ENCODE measurements around the gene NAPSA. TPM values are rescaled to one million over a fixed set of nuclear protein-coding genes. Genes with fewer than 3 reads are reported as not detected.
A peak's percentile ranks its signal among the peaks of the same experiment; 100 is the strongest.

The NAPSA gene
- polyA plus RNA-seq, 1 of the 3 experiments (the other 2 are of a cell fraction) = 0.43 TPM

- Histone ChIP-seq H4K20me1 (ENCODE audit: insufficient read depth) (no peaks in the 10 kb centered on the region), H3K79me2 (ENCODE audit: insufficient read depth) (no peaks in the 10 kb centered on the region), H3K9me3 (no peaks in the 10 kb centered on the region), H3K27ac (ENCODE audit: low read depth in 2 of 2, low read length in 1 of 2) (peak overlapping the region in 1 of 2 experiments; percentile 29; a peak in 1 of 4 replicates), H3K9me2 (no peaks in the 10 kb centered on the region), H3K4me2 (peak overlapping the region; percentile 56), H3K27me3 (ENCODE audit: insufficient read depth) (no peaks in the 10 kb centered on the region), H3K4me3 (ENCODE audit: low read depth in 2 of 2, low read length in 1 of 2) (peak overlapping the region; percentile 30 to 52; a peak in 2 of 4 replicates), H3K9ac (no peak overlapping the region), H3K36me3 (replicated peaks in 1 of 2; ENCODE audit: control insufficient read depth in 1 of 2, insufficient read depth in 2 of 2, low read length in 1 of 2) (no peaks in the 10 kb centered on the region), H3K4me1 (ENCODE audit: control insufficient read depth in 1 of 2, insufficient read depth in 2 of 2, low read depth in 1 of 2, low read length in 1 of 2) (peaks cover 0 to 4% of the 10 kb centered on the region in 2 experiments; a peak in 1 of 4 replicates), H2AFZ (ENCODE audit: low read depth) (no peak overlapping the region; the same call in 1 of the 2 replicates), H3F3A (replicated peaks; ENCODE audit: insufficient read depth) (no peaks in the 10 kb centered on the region)
- ChIA-PET CTCF (interaction anchor here (0.6 to 5.1 kb wide), 10 partner anchors 10 to 363 kb away, joined by 3 to 34 read pairs (median 4); no protein-coding TSS in a partner anchor), POLR2A (interaction anchor here (0.8 to 1.7 kb wide), 2 partner anchors 9 to 25 kb away, joined by 3 to 8 read pairs; no protein-coding TSS in a partner anchor)
- DNase-seq = peak; percentile 89
- TF ChIP-seq JUND (IDR thresholded peaks at IDR 0.05) (no peak), NRF1 (IDR thresholded peaks at IDR 0.05; ENCODE audit: low read depth, low read length) (peak; percentile 79)
- 64% methylated on average over 46 of the region's 54 CpGs for WGBS (ENCODE audit: low lambda C conversion rate)
Observed at GRCh38 chr19:50358483-50359327, 6.7 kb downstream of the NAPSA start.

- Histone ChIP-seq H3K36me3 (replicated peaks in 1 of 2; ENCODE audit: control insufficient read depth in 1 of 2, insufficient read depth in 2 of 2, low read length in 1 of 2) (no peaks in the 10 kb centered on the region), H3K9me3 (no peaks in the 10 kb centered on the region), H3K9me2 (no peaks in the 10 kb centered on the region), H3F3A (replicated peaks; ENCODE audit: insufficient read depth) (no peaks in the 10 kb centered on the region), H3K79me2 (ENCODE audit: insufficient read depth) (no peaks in the 10 kb centered on the region), H3K27me3 (ENCODE audit: insufficient read depth) (no peaks in the 10 kb centered on the region), H4K20me1 (ENCODE audit: insufficient read depth) (no peaks in the 10 kb centered on the region), H3K9ac (0 out of 2 replicates have a peak overlapping the region, but pooled peaks have one; percentile 7), H3K4me3 (ENCODE audit: low read depth in 2 of 2, low read length in 1 of 2) (peak overlapping the region; percentile 43 to 52), H2AFZ (ENCODE audit: low read depth) (peak overlapping the region; percentile 86), H3K27ac (ENCODE audit: low read depth in 2 of 2, low read length in 1 of 2) (peak overlapping the region in 1 of 2 experiments; percentile 67; a peak in 2 of 4 replicates), H3K4me2 (peak overlapping the region; percentile 56), H3K4me1 (ENCODE audit: control insufficient read depth in 1 of 2, insufficient read depth in 2 of 2, low read depth in 1 of 2, low read length in 1 of 2) (peaks cover 0 to 4% of the 10 kb centered on the region in 2 experiments; a peak in 1 of 4 replicates)
- CTCF ChIA-PET = interaction anchor here (0.5 to 5.1 kb wide), 36 partner anchors 9 to 564 kb away, joined by 3 to 34 read pairs (median 4); partner anchors contain the start of genes NR1H2, POLD1 and SPIB
- WGBS (ENCODE audit: low lambda C conversion rate) = 29% methylated on average over 44 of the region's 54 CpGs
- POLR2A ChIA-PET = interaction anchor here (0.6 to 1.7 kb wide), 6 partner anchors 9 to 154 kb away, joined by 3 to 8 read pairs (median 3); partner anchors contain the start of gene JOSD2
- DNase-seq = peak; percentile 70
- TF ChIP-seq SMC3 (IDR thresholded peaks at IDR 0.05; ENCODE audit: low read depth, low read length) (peak; percentile 62), FOXJ3 (CRISPR knock-in tag; IDR thresholded peaks at IDR 0.05) (no peak; the same call in 1 of the 2 replicates), JUND (IDR thresholded peaks at IDR 0.05) (no peak), GATA2 (CRISPR knock-in tag; IDR thresholded peaks at IDR 0.05) (no peak), TCF12 (IDR thresholded peaks at IDR 0.05) (no peak), TEAD4 (IDR thresholded peaks at IDR 0.05; ENCODE audit: borderline replicate concordance, insufficient read depth) (no peak), RFX5 (IDR thresholded peaks at IDR 0.05; ENCODE audit: low read length) (no peak), EP300 (IDR thresholded peaks at IDR 0.05; ENCODE audit: borderline replicate concordance in 1 of 2, low read depth in 1 of 2, low read length in 1 of 2) (no peak), TAF1 (IDR thresholded peaks at IDR 0.05; ENCODE audit: borderline replicate concordance, low read depth, low read length) (no peak), ZBTB33 (IDR thresholded peaks at IDR 0.05; ENCODE audit: borderline replicate concordance, low read depth) (no peak), EZH2phosphoT487 (IDR thresholded peaks at IDR 0.05; ENCODE audit: borderline replicate concordance, low read depth) (no peak), SIN3A (IDR thresholded peaks at IDR 0.05; ENCODE audit: borderline replicate concordance, low read depth, low read length) (no peak), RXRA (IDR thresholded peaks at IDR 0.05; ENCODE audit: borderline replicate concordance, low read depth) (no peak), ELF1 (IDR thresholded peaks at IDR 0.05) (no peak), MXI1 (IDR thresholded peaks at IDR 0.05; ENCODE audit: low read depth, low read length) (no peak), FOSL2 (IDR thresholded peaks at IDR 0.05; ENCODE audit: borderline replicate concordance, low read depth) (no peak), MEF2A (IDR thresholded peaks at IDR 0.05; ENCODE audit: borderline replicate concordance, low read depth) (no peak), POLR2AphosphoS5 (IDR thresholded peaks at IDR 0.05; ENCODE audit: low read depth, low read length) (no peak), MAX (IDR thresholded peaks at IDR 0.05; ENCODE audit: low read depth) (no peak), FOXM1 (IDR thresholded peaks at IDR 0.05; ENCODE audit: low read depth) (no peak), RCOR1 (IDR thresholded peaks at IDR 0.05; ENCODE audit: low read length) (no peak), YY1 (IDR thresholded peaks at IDR 0.05; ENCODE audit: low read depth) (no peak), GABPA (IDR thresholded peaks at IDR 0.05; ENCODE audit: low read depth) (no peak), RAD21 (IDR thresholded peaks at IDR 0.05; ENCODE audit: low read length) (peak; percentile 78)
Observed at GRCh38 chr19:50357178-50358100, 8.0 kb downstream of the NAPSA start.
